ENCODE measurements around the gene RPN2.

DNA sequence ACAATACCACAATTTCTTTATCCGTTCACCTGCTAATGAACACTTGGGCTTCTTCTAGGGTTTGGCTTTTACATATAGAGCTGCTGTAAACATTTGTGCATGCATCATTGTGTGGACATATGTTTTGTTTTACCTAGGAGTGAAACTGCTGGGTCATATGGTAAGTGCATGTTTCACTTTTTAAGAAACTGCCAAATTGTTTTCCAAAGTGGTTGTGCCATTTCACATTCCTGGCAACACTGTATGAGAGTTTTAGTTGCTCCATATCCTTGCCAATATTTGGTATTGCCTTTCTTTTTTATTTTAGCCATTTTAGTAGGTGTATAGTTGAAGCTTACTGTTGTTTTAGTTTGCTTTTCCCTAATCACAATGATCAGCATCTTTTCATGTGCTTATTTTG lies 14.1 kb upstream of the RPN2 start:
- TF ChIP-seq POLR2AphosphoS5 (IDR thresholded peaks at IDR 0.05), result no peak
- TF ChIP-seq POLR2A (IDR thresholded peaks at IDR 0.05), result no peak

Measured in upper lobe of left lung (tissue), 4 donors.